SKM-1 (cell line): ENCODE measurements around the gene MKX.
"Not testable (repeated sequence)": the region's sequence is repeated elsewhere in the genome, so short reads cannot be mapped to it uniquely, and the experiment has no call there.

Experiments used
- DNase-seq: peaks from one replicate; lab custom pipeline; 2025; ENCODE audit not compliant: unreplicated experiment; lab: John Stamatoyannopoulos, UW

Gene MKX

GRCh38 chr10:27695088-27695487 lies 50.5 kb downstream of the MKX start:
- no peak for DNase-seq

GRCh38 chr10:27692663-27693062 lies 53.0 kb downstream of the MKX start:
- no peak for DNase-seq

- DNase-seq = no peak
Measured at GRCh38 chr10:27688991-27689390, 56.6 kb downstream of the MKX start.

GRCh38 chr10:27688276-27688675 lies 57.3 kb downstream of the MKX start:
- no peak for DNase-seq

GRCh38 chr10:27687743-27688142 lies 57.9 kb downstream of the MKX start:
- DNase-seq = no peak

GRCh38 chr10:27687326-27687725 lies 58.3 kb downstream of the MKX start:
- DNase-seq = no peak

- DNase-seq = no peak
Measured at GRCh38 chr10:27685681-27686080, 59.9 kb downstream of the MKX start.

GRCh38 chr10:27683226-27683625 lies 62.4 kb downstream of the MKX start:
- DNase-seq = no peak

- DNase-seq = not testable (repeated sequence)
Measured at GRCh38 chr10:27681795-27682194, 63.8 kb downstream of the MKX start.

- no peak for DNase-seq
Measured at GRCh38 chr10:27680691-27681605, 64.7 kb downstream of the MKX start.

- DNase-seq = no peak
Measured at GRCh38 chr10:27680006-27680557, 65.5 kb downstream of the MKX start.

GRCh38 chr10:27679369-27679912 lies 66.2 kb downstream of the MKX start:
- DNase-seq = no peak

- no peak for DNase-seq
Measured at GRCh38 chr10:27678166-27678565, 67.5 kb downstream of the MKX start.

GRCh38 chr10:27673065-27673464 lies 72.6 kb downstream of the MKX start:
- no peak for DNase-seq

GRCh38 chr10:27671821-27672220 lies 73.8 kb downstream of the MKX start:
- DNase-seq = no peak

- DNase-seq = peak; percentile 8
Measured at GRCh38 chr10:27664461-27664860, 81.2 kb downstream of the MKX start.

GRCh38 chr10:27663621-27664020 lies 82.0 kb downstream of the MKX start:
- DNase-seq = no peak

GRCh38 chr10:27661514-27662286 lies 83.9 kb downstream of the MKX start:
- no peak for DNase-seq

GRCh38 chr10:27660711-27661110 lies 84.9 kb downstream of the MKX start:
- no peak for DNase-seq

- peak; percentile 16 for DNase-seq
Measured at GRCh38 chr10:27660268-27660667, 85.4 kb downstream of the MKX start.

GRCh38 chr10:27659786-27660185 lies 85.8 kb downstream of the MKX start:
- DNase-seq = no peak

- no peak for DNase-seq
Measured at GRCh38 chr10:27658788-27659187, 86.8 kb downstream of the MKX start.
